Right hindlimb (tissue), 1 donor: ENCODE data around the gene TNFRSF6B.
"Not testable (repeated sequence)": the region's sequence is repeated elsewhere in the genome, so short reads cannot be mapped to it uniquely, and the experiment has no call there.

Experiments used
- DNase-seq: peaks from one replicate; pipeline ENCODE4 v3.0.0-alpha.2; 2018

TNFRSF6B gene

DNA sequence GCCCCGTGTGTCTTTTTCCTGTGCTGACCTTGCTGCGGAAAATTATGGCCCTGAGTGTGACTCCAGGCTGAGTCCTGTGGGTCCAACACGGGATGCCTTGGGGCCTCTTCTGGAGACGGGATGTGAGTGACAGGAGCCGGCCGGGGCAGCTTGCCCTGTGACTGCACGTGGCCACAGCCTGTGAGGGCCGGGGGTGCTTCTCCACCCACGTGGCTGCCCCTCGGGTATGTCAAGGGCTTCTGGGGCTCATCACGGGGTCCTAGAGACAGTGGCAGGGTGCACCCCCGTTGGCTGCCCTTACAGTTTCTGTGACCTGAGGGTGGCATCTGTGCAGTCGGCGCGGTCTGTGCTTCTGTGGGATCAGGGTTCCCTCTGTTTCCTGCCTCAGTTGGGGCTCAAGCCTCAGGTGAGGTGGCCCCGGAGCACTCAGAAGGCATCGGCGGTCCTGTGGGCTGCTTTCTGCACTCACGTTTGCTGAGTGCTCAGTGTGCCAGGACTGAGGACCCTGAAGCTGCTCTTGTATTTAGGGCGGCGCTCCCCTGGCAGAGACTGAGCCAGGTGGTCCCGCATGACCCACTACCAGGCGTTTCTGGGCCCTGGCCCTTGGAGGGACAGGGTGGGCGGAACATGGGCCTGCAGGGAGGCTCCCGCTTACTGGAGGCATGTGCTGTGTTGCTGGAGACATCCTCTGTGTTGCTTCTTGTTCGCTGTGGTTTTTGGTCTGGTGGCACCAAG lies 33.0 kb upstream of the TNFRSF6B start:
- no peak for DNase-seq

GRCh38 chr20:63664143-63664851 lies 32.2 kb upstream of the TNFRSF6B start:
- DNase-seq, result no peak

GRCh38 chr20:63664861-63665594 lies 31.4 kb upstream of the TNFRSF6B start:
- DNase-seq, result no peak

GRCh38 chr20:63665708-63666107 lies 30.7 kb upstream of the TNFRSF6B start:
- no peak for DNase-seq

DNA sequence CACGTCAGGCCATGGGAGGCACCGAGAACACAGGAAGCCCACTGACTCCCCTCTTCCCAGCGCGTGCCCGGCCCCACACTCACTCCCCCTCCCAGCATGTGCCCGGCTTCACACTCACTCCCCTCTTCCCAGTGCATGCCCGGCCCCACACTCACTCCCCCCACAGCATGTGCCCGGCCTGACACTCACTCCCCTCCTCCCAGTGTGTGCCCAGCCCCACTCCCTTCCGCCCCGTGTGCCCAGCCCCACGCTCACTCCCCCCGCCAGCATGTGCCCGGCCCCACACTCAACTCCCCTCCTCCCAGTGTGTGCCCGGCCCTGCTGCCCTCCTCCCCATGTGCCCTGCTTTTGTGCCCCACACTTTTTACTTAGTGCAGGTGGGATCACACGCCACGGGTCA lies 28.6 kb upstream of the TNFRSF6B start:
- no peak for DNase-seq

GRCh38 chr20:63668351-63668750 lies 28.1 kb upstream of the TNFRSF6B start:
- no peak for DNase-seq

DNA sequence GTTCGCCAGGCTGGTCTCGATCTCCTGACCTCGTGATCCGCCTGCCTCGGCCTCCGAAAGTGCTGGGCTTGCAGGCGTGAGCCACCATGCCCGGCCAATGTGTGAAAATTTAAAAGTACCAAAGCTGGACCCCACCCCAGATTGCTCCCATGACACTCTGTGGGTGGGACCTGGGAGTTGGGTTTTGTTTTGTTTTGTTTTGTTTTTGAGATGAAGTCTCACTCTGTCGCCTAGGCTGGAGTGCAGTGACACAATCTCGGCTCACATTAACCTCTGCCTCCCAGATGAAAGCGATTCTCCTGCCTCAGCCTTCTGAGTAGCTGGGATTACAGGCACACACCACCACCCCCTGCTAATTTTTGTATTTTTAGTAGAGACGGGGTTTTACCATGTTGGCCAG lies 24.8 kb upstream of the TNFRSF6B start:
- DNase-seq, result not testable (repeated sequence)

GRCh38 chr20:63672666-63673065 lies 23.8 kb upstream of the TNFRSF6B start:
- no peak for DNase-seq

DNA sequence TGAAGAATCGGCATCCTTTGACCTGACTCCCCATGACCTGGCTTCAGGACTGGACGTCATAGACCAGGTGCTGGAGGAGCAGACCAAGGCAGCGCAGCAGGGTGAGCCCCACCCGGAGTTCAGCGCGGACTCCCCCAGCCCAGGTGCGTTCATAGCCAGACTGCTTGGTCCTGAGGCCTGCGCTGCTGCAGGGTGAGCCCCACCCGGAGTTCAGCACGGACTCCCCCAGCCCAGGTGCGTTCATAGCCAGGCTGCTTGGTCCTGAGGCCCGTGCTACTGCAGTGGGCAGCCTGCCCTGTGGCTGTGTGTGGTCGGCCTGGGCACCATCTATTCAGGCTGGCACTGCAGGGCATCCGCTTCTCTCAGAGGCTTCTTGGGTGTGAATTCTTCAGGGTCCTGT lies 22.5 kb upstream of the TNFRSF6B start:
- no peak for DNase-seq

GRCh38 chr20:63675681-63676368 lies 20.6 kb upstream of the TNFRSF6B start:
- DNase-seq, result no peak

DNA sequence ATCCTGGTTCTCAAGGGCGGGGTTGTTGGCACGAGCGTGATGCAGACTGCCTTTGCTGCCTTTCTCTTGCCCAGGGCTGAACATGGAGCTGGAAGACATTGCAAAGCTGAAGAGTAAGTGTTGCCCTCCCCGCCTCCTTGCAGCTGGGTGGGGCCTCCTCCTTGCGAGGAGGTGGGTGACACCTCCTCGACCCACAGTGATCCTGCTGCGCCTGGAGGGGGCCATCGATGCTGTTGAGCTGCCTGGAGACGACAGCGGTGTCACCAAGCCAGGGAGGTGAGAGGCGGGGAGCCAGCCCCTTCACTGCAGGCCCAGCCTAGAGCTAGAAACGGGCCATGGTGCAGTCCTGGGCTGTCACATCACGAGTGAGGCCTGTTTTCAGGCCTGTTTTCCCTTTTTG lies 18.4 kb upstream of the TNFRSF6B start:
- DNase-seq, result no peak

DNA sequence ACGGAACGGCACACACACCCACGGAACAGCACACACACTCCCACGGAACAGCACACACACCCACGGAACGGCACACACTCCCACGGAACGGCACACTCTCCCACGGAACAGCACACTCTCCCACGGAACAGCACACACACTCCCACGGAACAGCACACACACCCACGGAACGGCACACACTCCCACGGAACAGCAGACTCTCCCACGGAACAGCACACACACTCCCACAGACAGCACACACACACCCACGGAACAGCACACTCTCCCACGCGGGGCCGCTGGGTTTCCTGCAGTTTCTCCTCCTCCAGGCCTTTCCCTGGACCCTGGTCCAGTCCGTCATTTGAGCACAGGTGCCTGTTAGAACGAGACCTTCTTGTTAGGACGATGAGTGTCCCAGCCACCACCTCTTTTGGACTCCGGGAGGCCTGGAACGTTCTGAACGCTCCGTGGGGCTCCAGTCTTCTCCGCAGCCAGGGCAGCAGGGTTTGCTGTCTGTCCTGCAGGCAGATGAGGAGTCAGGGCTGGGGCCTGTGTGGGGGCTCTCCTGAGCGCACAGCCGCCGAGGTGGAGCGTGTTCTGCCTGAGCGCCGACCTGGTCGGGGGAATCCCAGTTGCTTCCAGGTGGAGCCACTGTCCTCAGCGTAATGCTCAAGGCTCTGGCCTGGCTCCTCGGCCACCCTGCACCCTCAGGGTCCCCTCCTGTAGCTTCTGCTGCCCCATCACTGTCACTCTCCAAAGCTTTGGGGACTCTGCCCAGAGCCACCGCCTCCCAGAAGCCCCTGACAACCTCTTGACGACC lies 17.6 kb upstream of the TNFRSF6B start:
- DNase-seq, result no peak

- no peak for DNase-seq
Measured at GRCh38 chr20:63679799-63680305, 16.6 kb upstream of the TNFRSF6B start.

- DNase-seq, result no peak
Measured at GRCh38 chr20:63680427-63680826, 16.0 kb upstream of the TNFRSF6B start.

GRCh38 chr20:63680857-63681608 lies 15.4 kb upstream of the TNFRSF6B start:
- no peak for DNase-seq

DNA sequence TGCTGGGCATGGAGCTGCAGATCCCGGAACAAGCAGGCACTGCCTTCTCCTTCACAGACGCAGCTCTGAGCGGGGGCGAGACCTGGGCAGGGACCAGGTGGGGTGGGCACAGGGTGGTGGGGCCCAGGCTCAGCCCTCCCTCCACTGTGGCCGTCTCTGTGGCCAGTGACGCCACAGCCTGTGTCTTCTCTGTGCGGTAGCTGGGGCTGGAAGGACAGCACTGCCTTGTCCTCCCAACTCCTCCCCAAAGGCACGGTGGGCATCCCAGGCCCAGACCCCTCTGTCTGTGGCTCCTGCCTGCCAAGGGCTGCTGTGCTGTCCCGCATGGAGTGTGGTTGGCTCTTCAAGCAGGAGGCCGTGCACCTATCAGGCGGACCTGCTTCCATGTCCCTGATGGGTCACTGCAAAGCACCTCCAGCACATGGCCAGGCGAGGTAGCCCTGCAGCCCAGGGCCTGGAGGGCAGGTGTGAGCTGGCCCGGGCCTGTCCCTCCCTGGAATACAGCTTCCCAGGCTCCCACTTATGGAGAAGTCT lies 14.8 kb upstream of the TNFRSF6B start:
- no peak for DNase-seq

DNA sequence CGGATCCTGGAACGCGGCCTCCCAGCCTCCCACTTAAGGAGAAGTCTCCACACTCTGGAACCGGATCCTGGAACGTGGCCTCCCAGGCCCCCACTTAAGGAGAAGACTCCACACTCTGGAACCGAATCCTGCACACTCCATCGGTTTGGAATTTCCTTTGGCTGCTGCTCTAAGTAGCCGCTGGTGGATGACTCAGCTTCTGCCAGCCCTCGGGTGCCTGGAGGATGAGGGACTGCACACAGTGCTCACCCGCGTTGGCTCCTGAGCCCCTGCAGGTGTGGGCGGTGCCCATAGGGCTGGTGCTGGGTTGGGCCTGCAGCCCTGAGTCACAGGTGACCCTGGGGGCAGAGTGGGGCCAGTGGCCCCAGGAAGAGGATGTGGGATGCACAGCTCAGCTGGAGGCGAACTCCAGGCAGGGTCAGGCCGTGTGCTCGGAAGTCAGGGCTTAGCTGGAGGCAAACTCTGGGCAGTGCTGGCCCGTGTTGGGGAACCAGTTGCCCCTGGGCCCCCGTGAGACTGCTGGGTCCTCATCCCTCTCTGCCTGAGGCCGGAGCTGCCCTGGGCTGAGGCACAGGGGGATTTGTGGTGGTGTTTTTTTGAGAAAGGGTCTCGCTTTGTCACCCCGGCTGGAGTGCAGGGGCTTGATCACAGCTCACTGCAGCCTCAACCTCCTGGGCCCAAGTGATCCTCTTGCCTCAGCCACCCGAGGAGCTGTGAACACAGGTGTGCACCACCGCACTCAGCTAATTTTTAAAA lies 13.9 kb upstream of the TNFRSF6B start:
- DNase-seq, result no peak

- no peak for DNase-seq
Measured at GRCh38 chr20:63685269-63686026, 11.0 kb upstream of the TNFRSF6B start.

- no peak for DNase-seq
Measured at GRCh38 chr20:63686094-63686491, 10.4 kb upstream of the TNFRSF6B start.
